SK-N-SH treated with all-trans-retinoic acid at 6 μM for 48 hours (cell line): ENCODE measurements around the gene KCNK1.

Experiments used
- ARNTL ChIP-seq: fragments of 450-650 bp; formaldehyde crosslinking; IDR thresholded peaks from 2 replicates; pipeline ENCODE4 v1.5.0; 2020; ENCODE audit warnings: low read depth, mild to moderate bottlenecking, moderate library complexity, borderline replicate concordance
- CSDC2 ChIP-seq: fragments of 250-450 bp; sonication (Bioruptor Pico); IDR thresholded peaks from 2 replicates; pipeline ENCODE4 v1.5.0; 2020; ENCODE audit warnings: mild to moderate bottlenecking, moderate library complexity
- ESRRG ChIP-seq: fragments of 250-450 bp; sonication (Bioruptor Pico); IDR thresholded peaks from 2 replicates; pipeline ENCODE4 v1.6.1; 2021; ENCODE audit warnings: mild to moderate bottlenecking
- ISL1 ChIP-seq: fragments of 250-450 bp; sonication (Bioruptor Pico); IDR thresholded peaks from 2 replicates; pipeline ENCODE4 v2.1.2; 2022; ENCODE audit warnings: mild to moderate bottlenecking, moderate library complexity
- RARB ChIP-seq: fragments of 250-450 bp; sonication (Bioruptor Pico); IDR thresholded peaks from 2 replicates; pipeline ENCODE4 v1.8.0; 2021; ENCODE audit warnings: mild to moderate bottlenecking, moderate library complexity
- TCF4 ChIP-seq: fragments of 250-450 bp; sonication (Bioruptor Pico); IDR thresholded peaks from 2 replicates; pipeline ENCODE4 v1.8.0; 2021; ENCODE audit warnings: mild to moderate bottlenecking, moderate library complexity, borderline replicate concordance
- TOX ChIP-seq: fragments of 250-450 bp; sonication (Bioruptor Pico); IDR thresholded peaks from 2 replicates; pipeline ENCODE4 v1.8.0; 2021; ENCODE audit warnings: mild to moderate bottlenecking, moderate library complexity, borderline replicate concordance
- ZFP3 ChIP-seq: fragments of 250-450 bp; sonication (Bioruptor Pico); IDR thresholded peaks from 2 replicates; pipeline ENCODE4 v1.5.0; 2020; ENCODE audit warnings: mild to moderate bottlenecking, moderate library complexity
- ZNF565 ChIP-seq: fragments of 450-650 bp; formaldehyde crosslinking; conservative IDR thresholded peaks from 2 replicates; pipeline ENCODE4 v1.5.0; 2020; ENCODE audit warnings: low read depth, mild to moderate bottlenecking, moderate library complexity
- TF ChIP-seq, protein P1 (sequence below): fragments of 250-450 bp; sonication (Bioruptor Pico); IDR thresholded peaks from 2 replicates; pipeline ENCODE4 v1.5.0; 2020; ENCODE audit warnings: mild to moderate bottlenecking, moderate library complexity
- TF ChIP-seq, protein P2 (sequence below): fragments of 250-450 bp; sonication (Bioruptor Pico); IDR thresholded peaks from 2 replicates; pipeline ENCODE4 v1.5.1; 2020; ENCODE audit warnings: low read depth, mild to moderate bottlenecking, moderate library complexity
- TF ChIP-seq, protein P3 (sequence below): fragments of 250-450 bp; sonication (Bioruptor Pico); IDR thresholded peaks from 2 replicates; pipeline ENCODE4 v1.8.0; 2021; ENCODE audit warnings: low read depth, mild to moderate bottlenecking, moderate library complexity, borderline replicate concordance
- TF ChIP-seq, protein P4 (sequence below): fragments of 250-450 bp; sonication (Bioruptor Pico); IDR thresholded peaks from 2 replicates; pipeline ENCODE4 v1.8.0; 2020; ENCODE audit warnings: mild to moderate bottlenecking, moderate library complexity, borderline replicate concordance

DNA sequence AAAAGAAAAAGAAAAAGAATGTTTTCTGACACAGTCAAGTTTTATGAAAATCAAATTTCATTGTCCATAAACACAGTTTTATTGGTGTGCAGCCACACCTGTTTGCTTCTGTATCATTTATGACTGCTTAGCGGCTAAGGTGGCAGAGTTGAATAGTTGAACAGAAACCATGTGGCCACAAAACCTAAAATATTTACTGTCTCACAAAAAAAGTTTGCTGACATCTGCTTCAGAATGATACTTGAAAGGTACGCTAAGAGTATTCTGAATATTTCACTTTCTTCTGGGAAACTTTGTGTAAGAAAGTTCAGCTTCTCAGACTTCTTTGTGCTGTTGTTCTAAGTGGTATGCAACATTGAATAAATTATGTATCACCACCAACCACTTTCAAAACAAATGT is 6.2 kb downstream of the KCNK1 start:
- TF ChIP-seq ARNTL (no peak), ZFP3 (CRISPR knock-in tag) (no peak), ISL1 (CRISPR knock-in tag) (no peak), RARB (CRISPR knock-in tag) (no peak), ESRRG (CRISPR knock-in tag) (no peak), CSDC2 (CRISPR knock-in tag) (no peak), TOX (no peak), ZNF565 (no peak), TCF4 (CRISPR knock-in tag) (no peak)
- TF ChIP-seq, protein P1, sequence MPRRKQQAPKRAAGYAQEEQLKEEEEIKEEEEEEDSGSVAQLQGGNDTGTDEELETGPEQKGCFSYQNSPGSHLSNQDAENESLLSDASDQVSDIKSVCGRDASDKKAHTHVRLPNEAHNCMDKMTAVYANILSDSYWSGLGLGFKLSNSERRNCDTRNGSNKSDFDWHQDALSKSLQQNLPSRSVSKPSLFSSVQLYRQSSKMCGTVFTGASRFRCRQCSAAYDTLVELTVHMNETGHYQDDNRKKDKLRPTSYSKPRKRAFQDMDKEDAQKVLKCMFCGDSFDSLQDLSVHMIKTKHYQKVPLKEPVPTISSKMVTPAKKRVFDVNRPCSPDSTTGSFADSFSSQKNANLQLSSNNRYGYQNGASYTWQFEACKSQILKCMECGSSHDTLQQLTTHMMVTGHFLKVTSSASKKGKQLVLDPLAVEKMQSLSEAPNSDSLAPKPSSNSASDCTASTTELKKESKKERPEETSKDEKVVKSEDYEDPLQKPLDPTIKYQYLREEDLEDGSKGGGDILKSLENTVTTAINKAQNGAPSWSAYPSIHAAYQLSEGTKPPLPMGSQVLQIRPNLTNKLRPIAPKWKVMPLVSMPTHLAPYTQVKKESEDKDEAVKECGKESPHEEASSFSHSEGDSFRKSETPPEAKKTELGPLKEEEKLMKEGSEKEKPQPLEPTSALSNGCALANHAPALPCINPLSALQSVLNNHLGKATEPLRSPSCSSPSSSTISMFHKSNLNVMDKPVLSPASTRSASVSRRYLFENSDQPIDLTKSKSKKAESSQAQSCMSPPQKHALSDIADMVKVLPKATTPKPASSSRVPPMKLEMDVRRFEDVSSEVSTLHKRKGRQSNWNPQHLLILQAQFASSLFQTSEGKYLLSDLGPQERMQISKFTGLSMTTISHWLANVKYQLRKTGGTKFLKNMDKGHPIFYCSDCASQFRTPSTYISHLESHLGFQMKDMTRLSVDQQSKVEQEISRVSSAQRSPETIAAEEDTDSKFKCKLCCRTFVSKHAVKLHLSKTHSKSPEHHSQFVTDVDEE (CRISPR knock-in tag), result no peak
- TF ChIP-seq, protein P2, sequence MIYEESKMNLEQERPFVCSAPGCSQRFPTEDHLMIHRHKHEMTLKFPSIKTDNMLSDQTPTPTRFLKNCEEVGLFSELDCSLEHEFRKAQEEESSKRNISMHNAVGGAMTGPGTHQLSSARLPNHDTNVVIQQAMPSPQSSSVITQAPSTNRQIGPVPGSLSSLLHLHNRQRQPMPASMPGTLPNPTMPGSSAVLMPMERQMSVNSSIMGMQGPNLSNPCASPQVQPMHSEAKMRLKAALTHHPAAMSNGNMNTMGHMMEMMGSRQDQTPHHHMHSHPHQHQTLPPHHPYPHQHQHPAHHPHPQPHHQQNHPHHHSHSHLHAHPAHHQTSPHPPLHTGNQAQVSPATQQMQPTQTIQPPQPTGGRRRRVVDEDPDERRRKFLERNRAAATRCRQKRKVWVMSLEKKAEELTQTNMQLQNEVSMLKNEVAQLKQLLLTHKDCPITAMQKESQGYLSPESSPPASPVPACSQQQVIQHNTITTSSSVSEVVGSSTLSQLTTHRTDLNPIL (CRISPR knock-in tag), result no peak
- TF ChIP-seq, protein P3, sequence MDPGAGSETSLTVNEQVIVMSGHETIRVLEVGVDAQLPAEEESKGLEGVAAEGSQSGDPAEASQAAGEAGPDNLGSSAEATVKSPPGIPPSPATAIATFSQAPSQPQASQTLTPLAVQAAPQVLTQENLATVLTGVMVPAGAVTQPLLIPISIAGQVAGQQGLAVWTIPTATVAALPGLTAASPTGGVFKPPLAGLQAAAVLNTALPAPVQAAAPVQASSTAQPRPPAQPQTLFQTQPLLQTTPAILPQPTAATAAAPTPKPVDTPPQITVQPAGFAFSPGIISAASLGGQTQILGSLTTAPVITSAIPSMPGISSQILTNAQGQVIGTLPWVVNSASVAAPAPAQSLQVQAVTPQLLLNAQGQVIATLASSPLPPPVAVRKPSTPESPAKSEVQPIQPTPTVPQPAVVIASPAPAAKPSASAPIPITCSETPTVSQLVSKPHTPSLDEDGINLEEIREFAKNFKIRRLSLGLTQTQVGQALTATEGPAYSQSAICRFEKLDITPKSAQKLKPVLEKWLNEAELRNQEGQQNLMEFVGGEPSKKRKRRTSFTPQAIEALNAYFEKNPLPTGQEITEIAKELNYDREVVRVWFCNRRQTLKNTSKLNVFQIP (CRISPR knock-in tag), result no peak
- TF ChIP-seq, protein P4, sequence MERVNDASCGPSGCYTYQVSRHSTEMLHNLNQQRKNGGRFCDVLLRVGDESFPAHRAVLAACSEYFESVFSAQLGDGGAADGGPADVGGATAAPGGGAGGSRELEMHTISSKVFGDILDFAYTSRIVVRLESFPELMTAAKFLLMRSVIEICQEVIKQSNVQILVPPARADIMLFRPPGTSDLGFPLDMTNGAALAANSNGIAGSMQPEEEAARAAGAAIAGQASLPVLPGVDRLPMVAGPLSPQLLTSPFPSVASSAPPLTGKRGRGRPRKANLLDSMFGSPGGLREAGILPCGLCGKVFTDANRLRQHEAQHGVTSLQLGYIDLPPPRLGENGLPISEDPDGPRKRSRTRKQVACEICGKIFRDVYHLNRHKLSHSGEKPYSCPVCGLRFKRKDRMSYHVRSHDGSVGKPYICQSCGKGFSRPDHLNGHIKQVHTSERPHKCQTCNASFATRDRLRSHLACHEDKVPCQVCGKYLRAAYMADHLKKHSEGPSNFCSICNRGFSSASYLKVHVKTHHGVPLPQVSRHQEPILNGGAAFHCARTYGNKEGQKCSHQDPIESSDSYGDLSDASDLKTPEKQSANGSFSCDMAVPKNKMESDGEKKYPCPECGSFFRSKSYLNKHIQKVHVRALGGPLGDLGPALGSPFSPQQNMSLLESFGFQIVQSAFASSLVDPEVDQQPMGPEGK (CRISPR knock-in tag), result no peak
